PC-9 (cell line): ENCODE data around the gene CPS1.
A peak's percentile ranks its signal among the peaks of the same experiment; 100 is the strongest.

Experiments used
- EZH2 ChIP-seq: fragments of 200-600 bp; sonication (generic); IDR thresholded peaks from 2 replicates; pipeline ENCODE4 v1.8.0; 2017; ENCODE audit warnings: antibody characterized with exemption, low read depth
- TF ChIP-seq, protein P1 (sequence below): fragments of 200-600 bp; sonication (generic); conservative IDR thresholded peaks from 2 replicates; pipeline ENCODE4 v1.6.1; 2017; ENCODE audit warnings: mixed run types, antibody characterized with exemption, mild to moderate bottlenecking, moderate library complexity

DNA sequence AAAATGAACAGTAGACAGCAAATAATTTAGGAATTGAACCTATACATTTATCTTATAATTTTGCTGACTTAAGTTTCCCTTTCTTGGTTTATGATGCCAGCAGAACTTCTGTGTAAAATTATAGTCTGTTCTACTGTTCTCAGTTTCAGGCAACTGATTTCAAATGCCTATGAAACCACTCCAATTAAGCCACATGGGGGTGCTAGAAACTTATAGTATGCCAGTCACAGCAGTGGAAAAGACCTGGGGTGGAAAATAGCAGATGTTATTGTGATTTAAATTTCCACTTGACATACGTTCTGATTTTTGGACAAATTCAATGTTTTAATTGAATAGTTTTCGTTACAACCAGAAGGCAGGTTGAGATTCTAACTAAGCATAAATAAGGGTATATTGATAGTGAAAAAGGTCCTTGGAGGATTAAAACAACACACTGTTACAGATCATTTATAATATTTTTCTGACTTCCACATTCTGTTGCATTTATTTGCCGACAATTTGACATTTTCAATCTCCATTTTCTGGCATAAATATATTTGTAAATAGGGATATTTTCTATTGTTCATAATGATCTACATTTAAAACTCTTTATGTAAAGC is 61.4 kb downstream of the CPS1 start:
- TF ChIP-seq, protein P1, sequence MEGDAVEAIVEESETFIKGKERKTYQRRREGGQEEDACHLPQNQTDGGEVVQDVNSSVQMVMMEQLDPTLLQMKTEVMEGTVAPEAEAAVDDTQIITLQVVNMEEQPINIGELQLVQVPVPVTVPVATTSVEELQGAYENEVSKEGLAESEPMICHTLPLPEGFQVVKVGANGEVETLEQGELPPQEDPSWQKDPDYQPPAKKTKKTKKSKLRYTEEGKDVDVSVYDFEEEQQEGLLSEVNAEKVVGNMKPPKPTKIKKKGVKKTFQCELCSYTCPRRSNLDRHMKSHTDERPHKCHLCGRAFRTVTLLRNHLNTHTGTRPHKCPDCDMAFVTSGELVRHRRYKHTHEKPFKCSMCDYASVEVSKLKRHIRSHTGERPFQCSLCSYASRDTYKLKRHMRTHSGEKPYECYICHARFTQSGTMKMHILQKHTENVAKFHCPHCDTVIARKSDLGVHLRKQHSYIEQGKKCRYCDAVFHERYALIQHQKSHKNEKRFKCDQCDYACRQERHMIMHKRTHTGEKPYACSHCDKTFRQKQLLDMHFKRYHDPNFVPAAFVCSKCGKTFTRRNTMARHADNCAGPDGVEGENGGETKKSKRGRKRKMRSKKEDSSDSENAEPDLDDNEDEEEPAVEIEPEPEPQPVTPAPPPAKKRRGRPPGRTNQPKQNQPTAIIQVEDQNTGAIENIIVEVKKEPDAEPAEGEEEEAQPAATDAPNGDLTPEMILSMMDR: peak; percentile 72
- TF ChIP-seq EZH2: no peak
